CD14-positive monocyte (primary cell): Measurements from ENCODE around the gene PARP11. TPM values are rescaled to one million over a fixed set of nuclear protein-coding genes. Genes with fewer than 3 reads are reported as not detected.

Experiments
- DNase-seq, 3 donors: peaks; one replicate each; pipeline ENCODE4 v3.0.0-alpha.2; 2011 to 2022
- H2AFZ ChIP-seq: 2 replicates; pipeline ENCODE4 v1.6.0; 2012; ENCODE audit warnings: mild to moderate bottlenecking, low read depth, low read length, inconsistent platforms; ENCODE audit not compliant: insufficient read depth, poor library complexity, severe bottlenecking
- H3K27ac ChIP-seq, 2 donors: 1 replicate in 1 of 2; 2 replicates in 1 of 2; pipeline ENCODE4 v1.5.1; 2012 to 2013; ENCODE audit warnings: low read length in 2 of 2, control low read depth in 1 of 2, inconsistent platforms in 1 of 2, low read depth in 1 of 2, mild to moderate bottlenecking in 1 of 2
- H3K27me3 ChIP-seq, 2 donors: one replicate each; pipeline versions ENCODE4 v1.6.0 to v1.6.1; 2011 to 2013; ENCODE audit warnings: low read length in 2 of 2; ENCODE audit not compliant: control insufficient read depth in 2 of 2, insufficient read depth in 2 of 2
- H3K36me3 ChIP-seq, 2 donors: replicated peaks in 1 of 2; 1 replicate in 1 of 2; 2 replicates in 1 of 2; pipeline versions ENCODE4 v1.5.1 to v1.6.1; 2012 to 2013; ENCODE audit warnings: low read length in 2 of 2, control low read depth in 1 of 2, inconsistent platforms in 1 of 2, mild to moderate bottlenecking in 1 of 2; ENCODE audit not compliant: insufficient read depth in 2 of 2, control insufficient read depth in 1 of 2
- H3K4me1 ChIP-seq, 2 donors: 1 replicate in 1 of 2; 2 replicates in 1 of 2; pipeline versions ENCODE4 v1.5.1 to v1.6.1; 2012 to 2013; ENCODE audit warnings: low read length in 2 of 2, control low read depth in 1 of 2, inconsistent platforms in 1 of 2, mild to moderate bottlenecking in 1 of 2, moderate library complexity in 1 of 2; ENCODE audit not compliant: insufficient read depth in 2 of 2, control insufficient read depth in 1 of 2
- H3K4me2 ChIP-seq: replicated peaks from 2 replicates; pipeline ENCODE3; 2012; ENCODE audit warnings: low read length, moderate library complexity, mild to moderate bottlenecking; ENCODE audit not compliant: poor library complexity, severe bottlenecking; ENCODE audit errors: extremely low read depth
- H3K4me3 ChIP-seq, 3 experiments: fragments of 200-600 bp in 1 of 3; sonication (generic) in 1 of 3; replicated peaks in 1 of 3; 1 replicate in 2 of 3; 2 replicates in 1 of 3; pipeline ENCODE4 v1.5.1; 2011 to 2013; ENCODE audit warnings: low read length in 3 of 3, mild to moderate bottlenecking in 3 of 3, control low read depth in 2 of 3, low read depth in 2 of 3, inconsistent platforms in 1 of 3, moderate library complexity in 1 of 3
- H3K79me2 ChIP-seq: 2 replicates; pipeline ENCODE4 v1.6.0; 2012; ENCODE audit warnings: mild to moderate bottlenecking, control low read depth, inconsistent platforms, low read length, moderate library complexity; ENCODE audit not compliant: insufficient read depth
- H3K9ac ChIP-seq: 2 replicates; pipeline ENCODE4 v1.6.0; 2017; ENCODE audit warnings: low read length, mild to moderate bottlenecking; ENCODE audit not compliant: insufficient read depth, poor library complexity, severe bottlenecking
- H3K9me3 ChIP-seq, 2 donors: replicated peaks in 1 of 2; 1 replicate in 1 of 2; 2 replicates in 1 of 2; pipeline versions ENCODE4 v1.5.1 to v1.6.1; 2012 to 2013; ENCODE audit warnings: low read length in 2 of 2, control low read depth in 1 of 2; ENCODE audit not compliant: control insufficient read depth in 1 of 2, insufficient read depth in 1 of 2
- H4K20me1 ChIP-seq: 2 replicates; pipeline ENCODE4 v1.6.0; 2012; ENCODE audit warnings: mild to moderate bottlenecking, low read length, control low read depth, moderate library complexity; ENCODE audit not compliant: insufficient read depth
- H3K27ac Mint-ChIP-seq, 7 donors: one replicate each; pipeline ENCODE4 v1.8.0; 2020; ENCODE audit warnings: mild to moderate bottlenecking in 7 of 7, mixed read lengths in 7 of 7, moderate library complexity in 6 of 7, inconsistent platforms in 2 of 7
- H3K27me3 Mint-ChIP-seq, 3 donors: one replicate each; pipeline ENCODE4 v1.8.0; 2021 to 2022; ENCODE audit warnings: low read depth in 3 of 3, mild to moderate bottlenecking in 3 of 3, mixed read lengths in 3 of 3, moderate library complexity in 3 of 3, inconsistent platforms in 1 of 3
- H3K36me3 Mint-ChIP-seq, 2 donors: one replicate each; pipeline ENCODE4 v1.8.0; 2020; ENCODE audit warnings: mixed read lengths in 2 of 2, inconsistent platforms in 1 of 2, mild to moderate bottlenecking in 1 of 2
- H3K4me1 Mint-ChIP-seq: one replicate; pipeline ENCODE4 v1.8.0; 2020; ENCODE audit warnings: mild to moderate bottlenecking, mixed read lengths
- H3K4me3 Mint-ChIP-seq, 2 donors: one replicate each; pipeline ENCODE4 v1.8.0; 2020; ENCODE audit warnings: mild to moderate bottlenecking in 2 of 2, mixed read lengths in 2 of 2, moderate library complexity in 1 of 2
- H3K9me3 Mint-ChIP-seq, 7 donors: one replicate each; pipeline ENCODE4 v1.8.0; 2020 to 2022; ENCODE audit warnings: mixed read lengths in 7 of 7, mild to moderate bottlenecking in 6 of 7, moderate library complexity in 6 of 7, inconsistent platforms in 2 of 7
- WGBS: methylation state at CpG from one replicate; pipeline ENCODE4 v1.1.5; 2013; ENCODE audit warnings: missing lambda C conversion rate; ENCODE audit not compliant: insufficient coverage; 5-methylcytosine and 5-hydroxymethylcytosine counted together
- intact Hi-C, 2 donors: fragments of 100-400 bp; cut with micrococcal nuclease; formaldehyde crosslinking; loops; one replicate each; pipeline versions ENCODE4 v1.15.0 to v1.15.1; 2023
- polyA plus RNA-seq, 3 donors: library from polyadenylated mRNA; depleted of rRNA in 1 of 3; unstranded in 2 of 3; stranded (reverse) in 1 of 3; fragments of 300-500 nt in 2 of 3; fragments of >200 nt in 1 of 3; fragmentation: Illumina TruSeq in 2 of 3; gene quantifications; 1 replicate in 2 of 3; 2 replicates in 1 of 3; pipeline ENCODE4 v1.2.3, GENCODE V29; 2012 to 2021
- TF ChIP-seq, protein P1 (sequence below): fragments of 200-600 bp; IDR thresholded peaks from one replicate; pipeline ENCODE4 v1.8.0; 2022; ENCODE audit warnings: antibody characterized with exemption, mild to moderate bottlenecking

PARP11 gene
- polyA plus RNA-seq, 3 donors: 3.2 to 6.2 (median 5.4) TPM

DNA sequence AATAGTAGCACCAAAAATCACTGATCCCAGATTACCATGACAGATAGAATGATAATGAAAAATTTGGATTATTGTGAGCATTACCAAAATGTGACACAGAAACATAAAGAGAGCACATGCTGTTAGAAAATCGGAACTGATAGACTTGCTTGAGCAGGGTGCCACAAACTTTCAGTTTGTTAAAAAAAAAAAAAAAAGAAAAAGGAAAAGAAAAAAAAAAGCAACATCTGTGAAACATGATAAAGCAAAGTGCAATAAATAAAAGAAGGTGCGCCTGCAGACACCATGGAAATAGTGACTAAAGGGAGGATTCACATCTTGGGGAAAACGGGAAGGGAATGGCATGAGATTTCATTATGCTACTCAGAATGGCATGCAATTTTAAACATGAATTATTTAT is 6.6 kb upstream of the PARP11 start:
- TF ChIP-seq, protein P1, sequence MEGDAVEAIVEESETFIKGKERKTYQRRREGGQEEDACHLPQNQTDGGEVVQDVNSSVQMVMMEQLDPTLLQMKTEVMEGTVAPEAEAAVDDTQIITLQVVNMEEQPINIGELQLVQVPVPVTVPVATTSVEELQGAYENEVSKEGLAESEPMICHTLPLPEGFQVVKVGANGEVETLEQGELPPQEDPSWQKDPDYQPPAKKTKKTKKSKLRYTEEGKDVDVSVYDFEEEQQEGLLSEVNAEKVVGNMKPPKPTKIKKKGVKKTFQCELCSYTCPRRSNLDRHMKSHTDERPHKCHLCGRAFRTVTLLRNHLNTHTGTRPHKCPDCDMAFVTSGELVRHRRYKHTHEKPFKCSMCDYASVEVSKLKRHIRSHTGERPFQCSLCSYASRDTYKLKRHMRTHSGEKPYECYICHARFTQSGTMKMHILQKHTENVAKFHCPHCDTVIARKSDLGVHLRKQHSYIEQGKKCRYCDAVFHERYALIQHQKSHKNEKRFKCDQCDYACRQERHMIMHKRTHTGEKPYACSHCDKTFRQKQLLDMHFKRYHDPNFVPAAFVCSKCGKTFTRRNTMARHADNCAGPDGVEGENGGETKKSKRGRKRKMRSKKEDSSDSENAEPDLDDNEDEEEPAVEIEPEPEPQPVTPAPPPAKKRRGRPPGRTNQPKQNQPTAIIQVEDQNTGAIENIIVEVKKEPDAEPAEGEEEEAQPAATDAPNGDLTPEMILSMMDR: no peak
- Histone ChIP-seq H3K4me3 (no peak overlapping the region), H3K4me1 (no peaks in the 10 kb centered on the region), H4K20me1 (no peaks in the 10 kb centered on the region), H3K9ac (no peak overlapping the region), H3K27me3 (no peaks in the 10 kb centered on the region), H3K9me3 (no peaks in the 10 kb centered on the region), H3K79me2 (no peaks in the 10 kb centered on the region), H3K4me2 (no peak overlapping the region), H3K27ac (no peak overlapping the region), H3K36me3 (no peaks in the 10 kb centered on the region), H2AFZ (no peak overlapping the region)
- peak overlapping the region in 1 of 7 donors; percentile 37 for H3K27ac Mint-ChIP-seq
- H3K4me1 Mint-ChIP-seq: peaks cover 3% of the 10 kb centered on the region
- intact Hi-C loops: loop anchor here (10.0 kb wide), 3 partner anchors 155 to 655 kb away; partner anchors contain the start of gene RAD51AP1 (in 2 of the 2)
- no peak for DNase-seq
- 16% methylated on average over 2 of the region's 3 CpGs for WGBS
- H3K27me3 Mint-ChIP-seq: peaks cover 2 to 9% (median 5%) of the 10 kb centered on the region in 3 donors
- H3K4me3 Mint-ChIP-seq: peak overlapping the region in 1 of 2 donors; percentile 19
- peaks cover 0 to 5% (median 0%) of the 10 kb centered on the region in 7 donors for H3K9me3 Mint-ChIP-seq
- H3K36me3 Mint-ChIP-seq: no peaks in the 10 kb centered on the region

DNA sequence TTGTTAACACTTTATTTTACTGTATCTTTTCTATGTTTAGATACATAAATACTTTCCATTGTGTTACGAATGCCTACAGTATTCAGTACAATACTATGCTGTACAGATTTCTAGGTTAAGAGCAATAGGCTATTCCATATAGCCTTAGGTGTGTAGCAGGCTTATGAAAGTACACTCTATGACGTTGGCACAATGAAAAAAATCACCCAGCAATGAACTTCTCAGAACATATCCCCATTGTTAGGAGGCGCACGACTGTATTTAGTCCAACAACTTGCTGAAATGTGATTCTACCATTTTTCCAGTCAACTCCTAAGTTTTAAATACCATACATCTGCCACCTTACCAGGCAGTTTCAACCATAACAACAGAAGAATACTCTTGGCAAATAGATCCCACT is 1.8 kb downstream of the PARP11 start:
- H3K9me3 Mint-ChIP-seq: peaks cover 0 to 8% (median 0%) of the 10 kb centered on the region in 7 donors
- no peak for DNase-seq
- peaks cover 0 to under 1% of the 10 kb centered on the region in 2 donors for H3K9me3 ChIP-seq
- 70% methylated on average over 2 of the region's 4 CpGs for WGBS
- no peak overlapping the region for H2AFZ ChIP-seq
- intact Hi-C loops: loop anchor here (5.0 to 10.0 kb wide), 2 partner anchors 401 to 663 kb away; partner anchors contain the start of genes RAD51AP1 (in 2 of the 2) and CCND2 (in 1 of the 2)
- H3K27me3 Mint-ChIP-seq: peaks cover 0 to 6% (median 0%) of the 10 kb centered on the region in 3 donors
- peak overlapping the region in 1 of 3 experiments; percentile 97 for H3K4me3 ChIP-seq
- TF ChIP-seq, protein P1: no peak
- H3K36me3 ChIP-seq: no peaks in the 10 kb centered on the region
- peak overlapping the region in 1 of 2 donors; percentile 69 for H3K4me3 Mint-ChIP-seq
- H3K4me1 Mint-ChIP-seq: peaks cover 37% of the 10 kb centered on the region
- no peak overlapping the region for H3K9ac ChIP-seq
- H4K20me1 ChIP-seq: no peaks in the 10 kb centered on the region
- H3K27ac Mint-ChIP-seq: peak overlapping the region in 4 of 7 donors; percentile 62 to 98 (median 96)
- peaks cover 6 to 10% of the 10 kb centered on the region in 2 donors for H3K36me3 Mint-ChIP-seq
- H3K27me3 ChIP-seq: no peaks in the 10 kb centered on the region
- H3K79me2 ChIP-seq: peaks cover 59% of the 10 kb centered on the region
- H3K4me1 ChIP-seq: peaks cover 27 to 41% of the 10 kb centered on the region in 2 donors
- H3K27ac ChIP-seq: peak overlapping the region in 1 of 2 donors; percentile 98
- H3K4me2 ChIP-seq: peak overlapping the region; percentile 95
